ENCODE measurements around the gene YIF1B. TPM values are rescaled to one million over a fixed set of nuclear protein-coding genes. Genes with fewer than 3 reads are reported as not detected.

Gene YIF1B
- total and polyA plus RNA-seq, 2 experiments from 2014 or later, result 82.8 to 106 TPM

DNA sequence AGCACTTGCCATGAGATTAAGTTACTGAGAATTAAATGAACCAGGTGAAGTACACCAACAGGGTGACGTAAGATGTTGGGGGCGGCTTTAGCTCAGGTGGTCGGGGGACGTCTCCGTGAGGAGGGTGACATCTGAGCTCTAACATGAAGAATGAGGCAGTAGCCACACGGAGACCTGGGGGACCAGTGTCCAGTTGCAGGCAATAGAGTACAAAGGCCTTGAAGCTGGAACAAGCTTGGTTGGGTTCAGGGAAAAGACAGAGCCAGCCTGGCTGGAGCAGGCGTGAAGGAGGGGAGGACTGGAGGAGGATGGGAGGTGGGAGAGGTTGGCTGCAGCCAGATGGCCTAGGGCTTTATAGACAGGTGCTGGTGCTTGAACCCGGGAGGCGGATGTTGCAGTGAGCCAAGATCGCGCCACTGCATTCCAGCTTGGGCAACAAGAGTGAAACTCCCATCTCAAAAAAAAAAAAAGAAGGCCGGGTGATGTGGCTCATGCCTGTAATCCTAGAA lies 49.8 kb downstream of the YIF1B start:
- peak overlapping the region; percentile 98; the same call in 1 of the 2 replicates for H3K27ac ChIP-seq (ENCODE audit: low read depth)
- peaks cover 37% of the 10 kb centered on the region for H4K20me1 ChIP-seq (replicated peaks; ENCODE audit: insufficient read depth)
- no peaks in the 10 kb centered on the region for H3K9me3 Mint-ChIP-seq
- peaks cover 5% of the 10 kb centered on the region; the same call in 2 of the 3 replicates for H3K36me3 Mint-ChIP-seq (ENCODE audit: low read depth)
- peaks cover 62% of the 10 kb centered on the region for H3K79me2 ChIP-seq (replicated peaks; ENCODE audit: insufficient read depth)
- H3K36me3 ChIP-seq (ENCODE audit: insufficient read depth), result no peaks in the 10 kb centered on the region
- no peaks in the 10 kb centered on the region for H3K9me2 ChIP-seq (ENCODE audit: insufficient read depth)
- DNase-seq (ENCODE audit: low spot score), result no peak
- no peak for ATAC-seq
- H3K4me1 ChIP-seq (ENCODE audit: insufficient read depth), result peaks cover 55% of the 10 kb centered on the region
- H2AFZ ChIP-seq, result no peak overlapping the region
- peaks cover 56% of the 10 kb centered on the region for H3K4me1 Mint-ChIP-seq
- H3K27ac Mint-ChIP-seq, result peak overlapping the region; percentile 96
- no peak for TF ChIP-seq EZH2 (IDR thresholded peaks at IDR 0.05; ENCODE audit: low read depth, unreplicated experiment)
- no peak for TF ChIP-seq ZNF114 (CRISPR knock-in tag; IDR thresholded peaks at IDR 0.05)
- no peaks in the 10 kb centered on the region for H3K27me3 ChIP-seq (ENCODE audit: insufficient read depth)
- H3K4me2 ChIP-seq, result peak overlapping the region; percentile 99
- peaks cover 31% of the 10 kb centered on the region for H3F3A ChIP-seq (replicated peaks; ENCODE audit: low read depth)
- peaks cover 20% of the 10 kb centered on the region for H3K27me3 Mint-ChIP-seq (ENCODE audit: insufficient read depth, low read depth, poor library complexity)
- H3K4me3 ChIP-seq, result peak overlapping the region; percentile 96
- peak overlapping the region; percentile 95 for H3K4me3 Mint-ChIP-seq

GRCh38 chr19:38265213-38265861 lies 50.4 kb downstream of the YIF1B start:
- Histone ChIP-seq H3K36me3 (ENCODE audit: insufficient read depth) (no peaks in the 10 kb centered on the region), H3K4me2 (peak overlapping the region; percentile 99), H3K79me2 (replicated peaks; ENCODE audit: insufficient read depth) (peaks cover 55% of the 10 kb centered on the region), H3K27ac (ENCODE audit: low read depth) (peak overlapping the region; percentile 98), H3K4me1 (ENCODE audit: insufficient read depth) (peaks cover 53% of the 10 kb centered on the region), H3K9me2 (ENCODE audit: insufficient read depth) (no peaks in the 10 kb centered on the region), H2AFZ (no peak overlapping the region), H4K20me1 (replicated peaks; ENCODE audit: insufficient read depth) (peaks cover 31% of the 10 kb centered on the region), H3F3A (replicated peaks; ENCODE audit: low read depth) (peaks cover 31% of the 10 kb centered on the region), H3K27me3 (ENCODE audit: insufficient read depth) (no peaks in the 10 kb centered on the region), H3K4me3 (peak overlapping the region; percentile 96)
- peaks cover 54% of the 10 kb centered on the region for H3K4me1 Mint-ChIP-seq
- H3K27me3 Mint-ChIP-seq (ENCODE audit: insufficient read depth, low read depth, poor library complexity), result peaks cover 20% of the 10 kb centered on the region
- peaks cover 5% of the 10 kb centered on the region; the same call in 2 of the 3 replicates for H3K36me3 Mint-ChIP-seq (ENCODE audit: low read depth)
- H3K4me3 Mint-ChIP-seq, result peak overlapping the region; percentile 95
- DNase-seq (ENCODE audit: low spot score) (peak; percentile 62), ATAC-seq (peak; percentile 6)
- peak overlapping the region; percentile 96 for H3K27ac Mint-ChIP-seq
- H3K9me3 Mint-ChIP-seq, result no peaks in the 10 kb centered on the region
- TF ChIP-seq STAT1 (IDR thresholded peaks at IDR 0.05; ENCODE audit: unreplicated experiment), result no peak
- no peak for TF ChIP-seq EZH2phosphoT487 (IDR thresholded peaks at IDR 0.05; ENCODE audit: unreplicated experiment)
- TF ChIP-seq JUNB (IDR thresholded peaks at IDR 0.05; ENCODE audit: unreplicated experiment), result no peak
- TF ChIP-seq CREB1 (CRISPR knock-in tag; IDR thresholded peaks at IDR 0.05; ENCODE audit: low read depth), result no peak
- TF ChIP-seq CTCF (conservative IDR thresholded peaks at IDR 0.05; ENCODE audit: low read depth in 2 of 2), result no peak
- TF ChIP-seq REST (IDR thresholded peaks at IDR 0.05; ENCODE audit: unreplicated experiment), result no peak
- TF ChIP-seq POLR2AphosphoS5 (IDR thresholded peaks at IDR 0.05; ENCODE audit: low read depth), result no peak
- TF ChIP-seq, protein P1, sequence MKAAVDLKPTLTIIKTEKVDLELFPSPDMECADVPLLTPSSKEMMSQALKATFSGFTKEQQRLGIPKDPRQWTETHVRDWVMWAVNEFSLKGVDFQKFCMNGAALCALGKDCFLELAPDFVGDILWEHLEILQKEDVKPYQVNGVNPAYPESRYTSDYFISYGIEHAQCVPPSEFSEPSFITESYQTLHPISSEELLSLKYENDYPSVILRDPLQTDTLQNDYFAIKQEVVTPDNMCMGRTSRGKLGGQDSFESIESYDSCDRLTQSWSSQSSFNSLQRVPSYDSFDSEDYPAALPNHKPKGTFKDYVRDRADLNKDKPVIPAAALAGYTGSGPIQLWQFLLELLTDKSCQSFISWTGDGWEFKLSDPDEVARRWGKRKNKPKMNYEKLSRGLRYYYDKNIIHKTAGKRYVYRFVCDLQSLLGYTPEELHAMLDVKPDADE (IDR thresholded peaks at IDR 0.05), result no peak
